ENCODE data around the gene UBE2V1. TPM values are rescaled to one million over a fixed set of nuclear protein-coding genes. Genes with fewer than 3 reads are reported as not detected.

Gene UBE2V1
- total and polyA plus RNA-seq, 2 of the 13 experiments (the other 11 are each of a cell fraction or from before 2014, with no cell fraction given), result 81.3 to 132 TPM

DNA sequence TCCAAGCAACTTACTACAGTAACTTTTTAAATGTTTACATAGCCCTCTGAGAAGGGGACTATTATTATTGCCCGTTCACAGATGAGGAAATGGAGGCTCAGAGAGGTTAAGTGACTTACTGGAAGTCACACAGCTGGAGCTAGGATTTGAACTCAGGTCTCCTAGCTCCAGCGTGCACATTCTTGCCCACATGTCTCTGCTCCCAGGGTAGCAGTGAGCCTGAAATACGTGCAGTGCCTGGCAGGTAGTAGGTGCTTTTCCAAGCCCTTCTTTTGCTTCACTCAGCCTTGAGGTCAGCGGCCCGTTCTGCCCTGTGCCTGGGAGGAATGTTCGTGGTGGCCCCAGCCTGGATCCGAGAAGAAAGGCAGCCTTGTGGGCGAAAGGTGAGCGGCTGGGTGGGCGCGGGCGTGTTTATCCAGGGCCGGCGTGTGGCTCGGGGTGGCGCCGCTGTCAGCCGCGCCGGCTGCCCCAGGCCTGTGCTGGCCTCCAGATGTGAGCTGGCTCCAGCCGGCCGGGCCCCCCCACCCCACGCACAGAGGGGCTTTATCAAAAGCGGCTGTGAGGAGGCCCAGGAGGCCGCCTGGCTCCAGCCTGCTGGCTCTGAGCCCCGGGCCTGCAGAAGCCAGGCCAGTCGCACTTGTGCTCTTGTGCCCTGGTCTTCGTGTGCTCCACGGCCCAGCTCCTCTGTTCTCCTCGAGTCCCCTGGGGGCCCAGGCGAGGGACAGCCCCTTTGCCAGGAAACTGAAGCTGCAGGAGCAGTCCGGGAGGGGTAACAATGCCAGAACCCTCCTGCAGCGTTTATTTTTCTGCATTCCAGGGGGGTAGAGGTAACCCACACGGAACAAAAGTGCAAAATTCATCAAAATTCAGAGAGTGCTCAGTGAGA lies 58.1 kb downstream of the UBE2V1 start (continued):
- TF ChIP-seq, protein P1, sequence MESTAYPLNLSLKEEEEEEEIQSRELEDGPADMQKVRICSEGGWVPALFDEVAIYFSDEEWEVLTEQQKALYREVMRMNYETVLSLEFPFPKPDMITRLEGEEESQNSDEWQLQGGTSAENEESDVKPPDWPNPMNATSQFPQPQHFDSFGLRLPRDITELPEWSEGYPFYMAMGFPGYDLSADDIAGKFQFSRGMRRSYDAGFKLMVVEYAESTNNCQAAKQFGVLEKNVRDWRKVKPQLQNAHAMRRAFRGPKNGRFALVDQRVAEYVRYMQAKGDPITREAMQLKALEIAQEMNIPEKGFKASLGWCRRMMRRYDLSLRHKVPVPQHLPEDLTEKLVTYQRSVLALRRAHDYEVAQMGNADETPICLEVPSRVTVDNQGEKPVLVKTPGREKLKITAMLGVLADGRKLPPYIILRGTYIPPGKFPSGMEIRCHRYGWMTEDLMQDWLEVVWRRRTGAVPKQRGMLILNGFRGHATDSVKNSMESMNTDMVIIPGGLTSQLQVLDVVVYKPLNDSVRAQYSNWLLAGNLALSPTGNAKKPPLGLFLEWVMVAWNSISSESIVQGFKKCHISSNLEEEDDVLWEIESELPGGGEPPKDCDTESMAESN (CRISPR knock-in tag; conservative IDR thresholded peaks at IDR 0.05), result 0 out of 2 replicates have a peak, but pooled peaks have one; percentile 16
- no peak for TF ChIP-seq ERF (CRISPR knock-in tag; IDR thresholded peaks at IDR 0.05)
- no peak for TF ChIP-seq ZFP62 (CRISPR knock-in tag; IDR thresholded peaks at IDR 0.05)
- TF ChIP-seq ZNF34 (CRISPR knock-in tag; IDR thresholded peaks at IDR 0.05; ENCODE audit: borderline replicate concordance), result peak; percentile 70; the same call in 1 of the 2 replicates
- TF ChIP-seq ZNF546 (CRISPR knock-in tag; conservative IDR thresholded peaks at IDR 0.05), result no peak
- TF ChIP-seq ARNT2 (CRISPR knock-in tag; IDR thresholded peaks at IDR 0.05; ENCODE audit: low read depth), result peak; percentile 52; the same call in 1 of the 2 replicates
- TF ChIP-seq, protein P2, sequence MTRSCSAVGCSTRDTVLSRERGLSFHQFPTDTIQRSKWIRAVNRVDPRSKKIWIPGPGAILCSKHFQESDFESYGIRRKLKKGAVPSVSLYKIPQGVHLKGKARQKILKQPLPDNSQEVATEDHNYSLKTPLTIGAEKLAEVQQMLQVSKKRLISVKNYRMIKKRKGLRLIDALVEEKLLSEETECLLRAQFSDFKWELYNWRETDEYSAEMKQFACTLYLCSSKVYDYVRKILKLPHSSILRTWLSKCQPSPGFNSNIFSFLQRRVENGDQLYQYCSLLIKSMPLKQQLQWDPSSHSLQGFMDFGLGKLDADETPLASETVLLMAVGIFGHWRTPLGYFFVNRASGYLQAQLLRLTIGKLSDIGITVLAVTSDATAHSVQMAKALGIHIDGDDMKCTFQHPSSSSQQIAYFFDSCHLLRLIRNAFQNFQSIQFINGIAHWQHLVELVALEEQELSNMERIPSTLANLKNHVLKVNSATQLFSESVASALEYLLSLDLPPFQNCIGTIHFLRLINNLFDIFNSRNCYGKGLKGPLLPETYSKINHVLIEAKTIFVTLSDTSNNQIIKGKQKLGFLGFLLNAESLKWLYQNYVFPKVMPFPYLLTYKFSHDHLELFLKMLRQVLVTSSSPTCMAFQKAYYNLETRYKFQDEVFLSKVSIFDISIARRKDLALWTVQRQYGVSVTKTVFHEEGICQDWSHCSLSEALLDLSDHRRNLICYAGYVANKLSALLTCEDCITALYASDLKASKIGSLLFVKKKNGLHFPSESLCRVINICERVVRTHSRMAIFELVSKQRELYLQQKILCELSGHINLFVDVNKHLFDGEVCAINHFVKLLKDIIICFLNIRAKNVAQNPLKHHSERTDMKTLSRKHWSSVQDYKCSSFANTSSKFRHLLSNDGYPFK (CRISPR knock-in tag; IDR thresholded peaks at IDR 0.05; ENCODE audit: borderline replicate concordance), result peak; percentile 61
- TF ChIP-seq, protein P3, sequence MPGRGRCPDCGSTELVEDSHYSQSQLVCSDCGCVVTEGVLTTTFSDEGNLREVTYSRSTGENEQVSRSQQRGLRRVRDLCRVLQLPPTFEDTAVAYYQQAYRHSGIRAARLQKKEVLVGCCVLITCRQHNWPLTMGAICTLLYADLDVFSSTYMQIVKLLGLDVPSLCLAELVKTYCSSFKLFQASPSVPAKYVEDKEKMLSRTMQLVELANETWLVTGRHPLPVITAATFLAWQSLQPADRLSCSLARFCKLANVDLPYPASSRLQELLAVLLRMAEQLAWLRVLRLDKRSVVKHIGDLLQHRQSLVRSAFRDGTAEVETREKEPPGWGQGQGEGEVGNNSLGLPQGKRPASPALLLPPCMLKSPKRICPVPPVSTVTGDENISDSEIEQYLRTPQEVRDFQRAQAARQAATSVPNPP (CRISPR knock-in tag; IDR thresholded peaks at IDR 0.05), result 0 out of 2 replicates have a peak, but pooled peaks have one; percentile 23
- no peak for TF ChIP-seq HMGA1 (CRISPR knock-in tag; conservative IDR thresholded peaks at IDR 0.05)
- TF ChIP-seq ZNF224 (CRISPR knock-in tag; IDR thresholded peaks at IDR 0.05), result no peak
- TF ChIP-seq, protein P4, sequence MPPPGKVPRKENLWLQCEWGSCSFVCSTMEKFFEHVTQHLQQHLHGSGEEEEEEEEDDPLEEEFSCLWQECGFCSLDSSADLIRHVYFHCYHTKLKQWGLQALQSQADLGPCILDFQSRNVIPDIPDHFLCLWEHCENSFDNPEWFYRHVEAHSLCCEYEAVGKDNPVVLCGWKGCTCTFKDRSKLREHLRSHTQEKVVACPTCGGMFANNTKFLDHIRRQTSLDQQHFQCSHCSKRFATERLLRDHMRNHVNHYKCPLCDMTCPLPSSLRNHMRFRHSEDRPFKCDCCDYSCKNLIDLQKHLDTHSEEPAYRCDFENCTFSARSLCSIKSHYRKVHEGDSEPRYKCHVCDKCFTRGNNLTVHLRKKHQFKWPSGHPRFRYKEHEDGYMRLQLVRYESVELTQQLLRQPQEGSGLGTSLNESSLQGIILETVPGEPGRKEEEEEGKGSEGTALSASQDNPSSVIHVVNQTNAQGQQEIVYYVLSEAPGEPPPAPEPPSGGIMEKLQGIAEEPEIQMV (CRISPR knock-in tag; IDR thresholded peaks at IDR 0.05; ENCODE audit: low read depth), result peak; percentile 63; the same call in 1 of the 2 replicates
- no peak for TF ChIP-seq RBAK (CRISPR knock-in tag; IDR thresholded peaks at IDR 0.05)
- TF ChIP-seq ZNF556 (CRISPR knock-in tag; IDR thresholded peaks at IDR 0.05; ENCODE audit: borderline replicate concordance), result no peak; the same call in 1 of the 2 replicates
- TF ChIP-seq ZNF331 (CRISPR knock-in tag; IDR thresholded peaks at IDR 0.05), result no peak
- TF ChIP-seq CREM (IDR thresholded peaks at IDR 0.05), result no peak
- TF ChIP-seq CREM (CRISPR knock-in tag; IDR thresholded peaks at IDR 0.05), result no peak
- no peak for TF ChIP-seq MEIS2 (CRISPR knock-in tag; IDR thresholded peaks at IDR 0.05)
- peak; percentile 68; the same call in 1 of the 2 replicates for TF ChIP-seq SNAPC2 (CRISPR knock-in tag; IDR thresholded peaks at IDR 0.05)
- 0 out of 2 replicates have a peak, but pooled peaks have one; percentile 80 for TF ChIP-seq CC2D1A (CRISPR knock-in tag; IDR thresholded peaks at IDR 0.05)
- TF ChIP-seq, protein P5, sequence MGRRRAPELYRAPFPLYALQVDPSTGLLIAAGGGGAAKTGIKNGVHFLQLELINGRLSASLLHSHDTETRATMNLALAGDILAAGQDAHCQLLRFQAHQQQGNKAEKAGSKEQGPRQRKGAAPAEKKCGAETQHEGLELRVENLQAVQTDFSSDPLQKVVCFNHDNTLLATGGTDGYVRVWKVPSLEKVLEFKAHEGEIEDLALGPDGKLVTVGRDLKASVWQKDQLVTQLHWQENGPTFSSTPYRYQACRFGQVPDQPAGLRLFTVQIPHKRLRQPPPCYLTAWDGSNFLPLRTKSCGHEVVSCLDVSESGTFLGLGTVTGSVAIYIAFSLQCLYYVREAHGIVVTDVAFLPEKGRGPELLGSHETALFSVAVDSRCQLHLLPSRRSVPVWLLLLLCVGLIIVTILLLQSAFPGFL (CRISPR knock-in tag; IDR thresholded peaks at IDR 0.05), result no peak
